C4-2B (cell line): ENCODE results near the gene NCAM2.

Source experiments
- ZFX ChIP-seq: fragments of 450-650 bp; IDR thresholded peaks from 2 replicates; pipeline ENCODE4 v1.6.1; 2017
- TF ChIP-seq, protein P1 (sequence below): fragments of 450-650 bp; conservative IDR thresholded peaks from 2 replicates; pipeline ENCODE4 v1.5.1; 2017; ENCODE audit warnings: mild to moderate bottlenecking

- TF ChIP-seq, protein P1, sequence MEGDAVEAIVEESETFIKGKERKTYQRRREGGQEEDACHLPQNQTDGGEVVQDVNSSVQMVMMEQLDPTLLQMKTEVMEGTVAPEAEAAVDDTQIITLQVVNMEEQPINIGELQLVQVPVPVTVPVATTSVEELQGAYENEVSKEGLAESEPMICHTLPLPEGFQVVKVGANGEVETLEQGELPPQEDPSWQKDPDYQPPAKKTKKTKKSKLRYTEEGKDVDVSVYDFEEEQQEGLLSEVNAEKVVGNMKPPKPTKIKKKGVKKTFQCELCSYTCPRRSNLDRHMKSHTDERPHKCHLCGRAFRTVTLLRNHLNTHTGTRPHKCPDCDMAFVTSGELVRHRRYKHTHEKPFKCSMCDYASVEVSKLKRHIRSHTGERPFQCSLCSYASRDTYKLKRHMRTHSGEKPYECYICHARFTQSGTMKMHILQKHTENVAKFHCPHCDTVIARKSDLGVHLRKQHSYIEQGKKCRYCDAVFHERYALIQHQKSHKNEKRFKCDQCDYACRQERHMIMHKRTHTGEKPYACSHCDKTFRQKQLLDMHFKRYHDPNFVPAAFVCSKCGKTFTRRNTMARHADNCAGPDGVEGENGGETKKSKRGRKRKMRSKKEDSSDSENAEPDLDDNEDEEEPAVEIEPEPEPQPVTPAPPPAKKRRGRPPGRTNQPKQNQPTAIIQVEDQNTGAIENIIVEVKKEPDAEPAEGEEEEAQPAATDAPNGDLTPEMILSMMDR, result no peak
- no peak for TF ChIP-seq ZFX
Measured at GRCh38 chr21:21010228-21010627, 12.0 kb downstream of the NCAM2 start.
